Measurements from ENCODE around the gene TTN.

TTN gene

GRCh38 chr2:178843697-178844096, 36.5 kb upstream of the TTN start:
- H3K36me3 ChIP-seq (ENCODE audit: insufficient read depth, insufficient read length, low read length), result no peaks in the 10 kb centered on the region
- H3K9ac ChIP-seq (ENCODE audit: insufficient read length, low read depth), result no peak overlapping the region
- TF ChIP-seq SUZ12 (IDR thresholded peaks at IDR 0.05; ENCODE audit: extremely low read depth, insufficient read depth, insufficient read length), result no peak
- TF ChIP-seq ZNF274 (IDR thresholded peaks at IDR 0.05; ENCODE audit: low read depth, low read length), result no peak
- no peak for TF ChIP-seq YY1 (IDR thresholded peaks at IDR 0.05; ENCODE audit: insufficient read depth, insufficient read length)
- H3K4me3 ChIP-seq (ENCODE audit: insufficient read length, low read depth), result no peak overlapping the region
- H3K9me3 ChIP-seq (ENCODE audit: insufficient read depth, low read length), result no peaks in the 10 kb centered on the region
- no peaks in the 10 kb centered on the region for H3K27me3 ChIP-seq (ENCODE audit: insufficient read depth, insufficient read length)
- no peak for DNase-seq (ENCODE audit: low read depth, low spot score)
- no peaks in the 10 kb centered on the region for H3K4me1 ChIP-seq (ENCODE audit: insufficient read depth, insufficient read length)

- no peak for DNase-seq (ENCODE audit: low read depth, low spot score)
- Histone ChIP-seq H3K36me3 (ENCODE audit: insufficient read depth, insufficient read length, low read length) (no peaks in the 10 kb centered on the region), H3K4me1 (ENCODE audit: insufficient read depth, insufficient read length) (no peaks in the 10 kb centered on the region), H3K9ac (ENCODE audit: insufficient read length, low read depth) (no peak overlapping the region), H3K27me3 (ENCODE audit: insufficient read depth, insufficient read length) (no peaks in the 10 kb centered on the region), H3K4me3 (ENCODE audit: insufficient read length, low read depth) (no peak overlapping the region), H3K9me3 (ENCODE audit: insufficient read depth, low read length) (no peaks in the 10 kb centered on the region)
- TF ChIP-seq ZNF274 (IDR thresholded peaks at IDR 0.05; ENCODE audit: low read depth, low read length) (no peak), SUZ12 (IDR thresholded peaks at IDR 0.05; ENCODE audit: extremely low read depth, insufficient read depth, insufficient read length) (no peak), YY1 (IDR thresholded peaks at IDR 0.05; ENCODE audit: insufficient read depth, insufficient read length) (no peak)
Observed at GRCh38 chr2:178836807-178837206, 29.6 kb upstream of the TTN start.

GRCh38 chr2:178834086-178834485, 26.9 kb upstream of the TTN start:
- Histone ChIP-seq H3K36me3 (ENCODE audit: insufficient read depth, insufficient read length, low read length) (no peaks in the 10 kb centered on the region), H3K4me1 (ENCODE audit: insufficient read depth, insufficient read length) (no peaks in the 10 kb centered on the region), H3K4me3 (ENCODE audit: insufficient read length, low read depth) (no peak overlapping the region), H3K9me3 (ENCODE audit: insufficient read depth, low read length) (no peaks in the 10 kb centered on the region), H3K9ac (ENCODE audit: insufficient read length, low read depth) (no peak overlapping the region), H3K27me3 (ENCODE audit: insufficient read depth, insufficient read length) (no peaks in the 10 kb centered on the region)
- no peak for DNase-seq (ENCODE audit: low read depth, low spot score)
- no peak for TF ChIP-seq ZNF274 (IDR thresholded peaks at IDR 0.05; ENCODE audit: low read depth, low read length)
- no peak for TF ChIP-seq SUZ12 (IDR thresholded peaks at IDR 0.05; ENCODE audit: extremely low read depth, insufficient read depth, insufficient read length)
- TF ChIP-seq YY1 (IDR thresholded peaks at IDR 0.05; ENCODE audit: insufficient read depth, insufficient read length), result no peak

DNA sequence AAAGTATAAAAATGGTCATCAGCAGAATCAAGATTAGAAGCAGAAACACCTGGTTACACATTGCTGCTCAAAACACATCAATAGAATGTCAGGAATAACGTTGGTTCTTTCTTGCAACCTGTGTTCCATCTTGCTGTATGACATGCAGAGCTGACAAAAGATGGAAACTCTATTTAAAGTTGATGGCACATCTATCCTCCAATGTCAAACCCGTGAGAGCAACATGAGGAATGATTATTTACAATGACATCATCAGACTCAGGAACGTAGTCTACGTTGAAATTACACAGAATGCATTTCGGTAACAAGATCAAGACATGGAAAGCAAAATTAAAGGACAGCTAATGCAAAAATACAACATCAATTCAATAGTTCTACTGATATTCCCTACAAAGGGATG, 26.2 kb upstream of the TTN start:
- no peak for DNase-seq (ENCODE audit: low read depth, low spot score)
- no peaks in the 10 kb centered on the region for H3K36me3 ChIP-seq (ENCODE audit: insufficient read depth, insufficient read length, low read length)
- H3K27me3 ChIP-seq (ENCODE audit: insufficient read depth, insufficient read length), result no peaks in the 10 kb centered on the region
- no peak overlapping the region for H3K4me3 ChIP-seq (ENCODE audit: insufficient read length, low read depth)
- TF ChIP-seq ZNF274 (IDR thresholded peaks at IDR 0.05; ENCODE audit: low read depth, low read length) (no peak), SUZ12 (IDR thresholded peaks at IDR 0.05; ENCODE audit: extremely low read depth, insufficient read depth, insufficient read length) (no peak), YY1 (IDR thresholded peaks at IDR 0.05; ENCODE audit: insufficient read depth, insufficient read length) (no peak)
- H3K4me1 ChIP-seq (ENCODE audit: insufficient read depth, insufficient read length), result no peaks in the 10 kb centered on the region
- no peaks in the 10 kb centered on the region for H3K9me3 ChIP-seq (ENCODE audit: insufficient read depth, low read length)
- no peak overlapping the region for H3K9ac ChIP-seq (ENCODE audit: insufficient read length, low read depth)

DNA sequence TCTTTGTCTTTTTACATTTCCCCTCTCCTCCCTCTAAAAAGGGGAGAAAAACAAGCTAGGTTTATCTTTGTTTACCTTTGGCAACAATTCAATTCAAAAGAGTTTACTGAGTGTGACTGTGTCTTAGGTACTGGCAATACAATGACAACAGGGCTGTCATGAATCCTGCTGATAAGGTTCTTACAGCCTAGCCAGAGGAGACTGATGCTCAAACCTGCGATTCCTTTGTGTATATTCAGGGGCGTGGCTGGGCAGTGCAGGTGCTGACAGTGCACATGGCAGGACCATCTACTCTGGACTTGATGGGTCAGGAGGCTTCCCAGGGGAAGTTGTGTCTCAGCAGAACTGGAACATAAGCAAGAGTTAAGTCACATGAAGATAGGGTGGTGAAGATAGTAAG, 23.2 kb upstream of the TTN start:
- no peak for DNase-seq (ENCODE audit: low read depth, low spot score)
- H3K27me3 ChIP-seq (ENCODE audit: insufficient read depth, insufficient read length), result no peaks in the 10 kb centered on the region

DNA sequence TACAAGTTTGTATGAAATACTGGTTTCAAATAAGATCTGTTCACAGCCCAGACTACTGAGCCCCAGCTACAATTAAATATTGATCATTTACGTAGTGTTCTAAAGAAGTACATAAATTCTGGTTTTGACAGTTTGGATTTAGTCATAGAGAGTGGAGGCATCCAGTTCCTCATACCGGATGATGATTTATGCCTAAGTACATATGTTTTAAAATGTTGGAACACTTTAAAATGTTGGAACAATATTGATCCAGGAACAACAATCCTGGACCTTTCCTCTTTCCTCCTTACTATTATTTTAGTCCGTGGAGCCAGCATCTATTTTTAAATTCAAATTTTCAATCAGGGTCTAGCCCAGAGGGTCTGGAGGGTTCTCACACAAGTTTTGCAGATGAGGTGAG, 22.8 kb upstream of the TTN start:
- H3K36me3 ChIP-seq (ENCODE audit: insufficient read depth, insufficient read length, low read length), result no peaks in the 10 kb centered on the region
- H3K4me3 ChIP-seq (ENCODE audit: insufficient read length, low read depth), result no peak overlapping the region
- H3K4me1 ChIP-seq (ENCODE audit: insufficient read depth, insufficient read length), result no peaks in the 10 kb centered on the region
- no peaks in the 10 kb centered on the region for H3K9me3 ChIP-seq (ENCODE audit: insufficient read depth, low read length)
- no peaks in the 10 kb centered on the region for H3K27me3 ChIP-seq (ENCODE audit: insufficient read depth, insufficient read length)
- TF ChIP-seq SUZ12 (IDR thresholded peaks at IDR 0.05; ENCODE audit: extremely low read depth, insufficient read depth, insufficient read length), result no peak
- TF ChIP-seq YY1 (IDR thresholded peaks at IDR 0.05; ENCODE audit: insufficient read depth, insufficient read length), result no peak
- no peak for TF ChIP-seq ZNF274 (IDR thresholded peaks at IDR 0.05; ENCODE audit: low read depth, low read length)
- DNase-seq (ENCODE audit: low read depth, low spot score), result no peak
- H3K9ac ChIP-seq (ENCODE audit: insufficient read length, low read depth), result no peak overlapping the region

More for the DNA sequence above, 23.2 kb upstream of the TTN start:
- Histone ChIP-seq H3K9ac (ENCODE audit: insufficient read length, low read depth) (no peak overlapping the region), H3K4me3 (ENCODE audit: insufficient read length, low read depth) (no peak overlapping the region), H3K36me3 (ENCODE audit: insufficient read depth, insufficient read length, low read length) (no peaks in the 10 kb centered on the region), H3K9me3 (ENCODE audit: insufficient read depth, low read length) (no peaks in the 10 kb centered on the region), H3K4me1 (ENCODE audit: insufficient read depth, insufficient read length) (no peaks in the 10 kb centered on the region)
- TF ChIP-seq ZNF274 (IDR thresholded peaks at IDR 0.05; ENCODE audit: low read depth, low read length) (no peak), YY1 (IDR thresholded peaks at IDR 0.05; ENCODE audit: insufficient read depth, insufficient read length) (no peak), SUZ12 (IDR thresholded peaks at IDR 0.05; ENCODE audit: extremely low read depth, insufficient read depth, insufficient read length) (no peak)

GRCh38 chr2:178829299-178829960, 22.2 kb upstream of the TTN start:
- Histone ChIP-seq H3K9ac (ENCODE audit: insufficient read length, low read depth) (no peak overlapping the region), H3K4me1 (ENCODE audit: insufficient read depth, insufficient read length) (no peaks in the 10 kb centered on the region), H3K9me3 (ENCODE audit: insufficient read depth, low read length) (no peaks in the 10 kb centered on the region), H3K36me3 (ENCODE audit: insufficient read depth, insufficient read length, low read length) (no peaks in the 10 kb centered on the region), H3K4me3 (ENCODE audit: insufficient read length, low read depth) (no peak overlapping the region), H3K27me3 (ENCODE audit: insufficient read depth, insufficient read length) (no peaks in the 10 kb centered on the region)
- no peak for DNase-seq (ENCODE audit: low read depth, low spot score)
- TF ChIP-seq YY1 (IDR thresholded peaks at IDR 0.05; ENCODE audit: insufficient read depth, insufficient read length) (no peak), ZNF274 (IDR thresholded peaks at IDR 0.05; ENCODE audit: low read depth, low read length) (no peak), SUZ12 (IDR thresholded peaks at IDR 0.05; ENCODE audit: extremely low read depth, insufficient read depth, insufficient read length) (no peak)

Measured in NT2/D1 (cell line).